Inferior parietal cortex (tissue), 1 donor: ENCODE measurements around the gene RAB3C.
"Not testable (repeated sequence)": the region's sequence is repeated elsewhere in the genome, so short reads cannot be mapped to it uniquely, and the experiment has no call there.

Experiments
- DNase-seq: peaks from one replicate; pipeline ENCODE4 v3.0.0-alpha.2; 2016; ENCODE audit errors: extremely low spot score

Gene RAB3C, protein sequence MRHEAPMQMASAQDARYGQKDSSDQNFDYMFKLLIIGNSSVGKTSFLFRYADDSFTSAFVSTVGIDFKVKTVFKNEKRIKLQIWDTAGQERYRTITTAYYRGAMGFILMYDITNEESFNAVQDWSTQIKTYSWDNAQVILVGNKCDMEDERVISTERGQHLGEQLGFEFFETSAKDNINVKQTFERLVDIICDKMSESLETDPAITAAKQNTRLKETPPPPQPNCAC

DNA sequence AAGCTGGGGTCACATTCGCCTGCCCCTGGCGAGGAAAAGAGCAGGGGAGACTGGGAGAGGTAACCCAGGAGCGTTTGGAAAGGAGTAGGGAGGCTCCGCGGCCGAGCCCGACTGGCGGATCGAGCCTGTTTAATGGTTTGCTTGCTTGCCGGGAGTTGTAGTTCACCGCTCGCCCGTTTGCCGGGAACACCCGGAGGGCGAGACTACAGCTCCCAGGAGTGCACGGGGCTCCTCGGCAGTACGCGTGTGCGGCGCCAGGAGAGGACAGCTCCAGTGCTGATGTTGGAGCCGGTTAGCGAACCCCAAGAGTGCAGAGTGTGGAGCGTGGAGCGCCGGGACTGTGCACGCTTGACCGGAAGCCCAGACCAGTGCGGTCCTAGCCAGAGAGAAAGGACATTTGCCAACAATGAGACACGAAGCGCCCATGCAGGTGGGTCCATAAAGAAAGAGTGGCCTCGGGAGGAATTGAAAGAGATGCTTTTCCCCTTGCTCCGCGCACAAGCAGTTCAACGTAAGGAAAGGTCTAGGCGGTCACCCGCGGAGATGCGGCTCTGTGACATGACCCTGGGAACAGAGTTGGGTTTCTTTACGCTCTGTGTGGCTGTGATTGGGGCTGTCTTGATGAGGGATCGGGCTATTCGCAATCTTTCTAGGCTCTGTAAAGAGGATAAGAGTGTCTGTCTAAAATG, at the start of gene RAB3C:
Gene RAB3C (plus strand): TSS at position 273 of the 689 bp plus-strand sequence. CDS start 134 bp downstream, at position 407.
- DNase-seq: peak; percentile 91

DNA sequence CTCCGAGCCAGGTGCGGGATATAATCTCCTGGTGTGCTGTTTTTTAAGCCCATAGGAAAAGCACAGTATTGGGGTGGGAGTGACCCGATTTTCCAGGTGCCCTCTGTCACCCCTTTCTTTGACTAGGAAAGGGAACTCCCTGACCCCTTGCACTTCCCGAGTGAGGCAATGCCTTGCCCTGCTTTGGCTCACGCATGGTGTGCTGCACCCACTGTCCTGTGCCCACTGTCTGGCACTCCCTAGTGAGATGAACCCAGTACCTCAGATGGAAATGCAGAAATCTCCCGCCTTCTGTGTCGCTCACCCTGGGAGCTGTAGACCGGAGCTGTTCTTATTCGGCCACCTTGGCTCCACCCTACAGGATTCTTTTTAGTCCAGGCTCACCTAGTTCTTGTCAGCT, 40.9 kb upstream of the RAB3C start:
- DNase-seq: not testable (repeated sequence)

DNA sequence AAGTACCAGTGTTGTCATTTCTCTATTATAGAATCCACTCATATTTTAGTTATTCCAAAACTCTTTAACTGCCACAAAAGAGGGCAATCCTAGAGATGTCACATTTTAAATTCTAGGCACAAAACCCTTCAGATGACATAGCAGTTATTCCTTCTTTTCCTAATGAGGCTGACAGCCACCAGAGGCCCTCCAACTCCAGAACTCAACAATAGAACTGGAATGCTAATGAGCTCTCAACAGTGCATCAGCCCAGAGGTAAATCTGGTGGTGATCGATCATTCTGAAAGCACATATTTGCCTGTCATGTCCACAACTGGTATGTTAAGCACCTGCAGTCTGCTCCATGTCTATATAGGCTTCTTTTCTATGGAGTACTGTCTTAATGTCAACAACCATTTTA, 40.2 kb upstream of the RAB3C start:
- DNase-seq: no peak

DNA sequence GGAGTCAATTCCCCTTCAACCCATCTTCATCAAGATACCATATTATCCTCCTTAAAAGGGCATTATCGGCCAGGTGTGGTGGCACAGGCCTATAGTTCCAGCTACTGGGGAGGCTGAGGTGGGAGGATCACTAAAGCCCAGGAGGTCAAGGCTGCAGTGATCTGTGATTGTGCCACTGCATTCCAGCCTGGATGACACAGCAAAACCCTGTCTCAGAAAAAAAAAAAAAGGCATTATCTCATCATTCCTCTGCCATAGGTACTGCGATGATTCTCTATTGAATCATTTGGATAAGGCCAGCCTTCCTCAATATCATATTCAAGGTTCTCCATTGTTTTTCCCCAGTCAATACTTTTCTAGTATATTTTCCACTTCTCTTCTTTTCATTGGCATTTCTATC, 39.2 kb upstream of the RAB3C start:
- DNase-seq: no peak

DNA sequence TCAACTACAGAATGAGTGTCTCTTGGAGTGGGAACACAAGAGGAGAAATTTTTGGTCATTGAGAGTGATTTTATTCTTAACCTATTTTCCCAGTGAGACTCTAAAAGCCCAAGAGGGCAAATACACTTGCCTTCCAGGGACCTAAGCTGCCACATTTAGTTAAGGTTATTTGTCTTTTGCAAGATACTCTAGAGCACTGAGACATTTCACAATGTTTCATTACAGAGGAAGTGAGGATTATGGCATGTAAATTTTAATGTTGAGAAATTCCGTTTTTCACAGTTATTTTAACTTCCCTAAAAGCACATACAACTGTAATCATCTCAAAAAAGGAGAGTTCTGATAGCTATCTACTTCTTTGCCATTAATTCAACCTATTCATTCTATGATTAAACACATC, 38.7 kb upstream of the RAB3C start:
- DNase-seq: no peak

DNA sequence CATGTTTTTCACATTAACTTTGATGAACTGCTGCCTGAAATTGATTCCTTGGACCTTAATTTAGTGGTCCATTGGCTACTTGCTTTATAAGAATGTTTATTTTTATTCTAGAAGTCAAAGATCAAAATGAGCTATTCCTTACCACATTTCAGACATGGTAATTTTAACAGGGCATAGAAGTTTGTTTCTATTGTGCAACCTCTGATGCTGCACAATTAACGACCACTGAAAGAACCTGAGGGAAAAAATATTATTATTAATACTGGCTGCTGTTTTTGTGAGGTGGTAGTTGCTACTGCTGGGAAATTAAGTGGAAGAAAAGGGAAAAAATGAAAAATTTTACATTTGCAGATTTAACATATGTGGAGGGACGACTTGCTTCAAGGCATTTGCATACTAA, 37.9 kb upstream of the RAB3C start:
- no peak for DNase-seq

DNA sequence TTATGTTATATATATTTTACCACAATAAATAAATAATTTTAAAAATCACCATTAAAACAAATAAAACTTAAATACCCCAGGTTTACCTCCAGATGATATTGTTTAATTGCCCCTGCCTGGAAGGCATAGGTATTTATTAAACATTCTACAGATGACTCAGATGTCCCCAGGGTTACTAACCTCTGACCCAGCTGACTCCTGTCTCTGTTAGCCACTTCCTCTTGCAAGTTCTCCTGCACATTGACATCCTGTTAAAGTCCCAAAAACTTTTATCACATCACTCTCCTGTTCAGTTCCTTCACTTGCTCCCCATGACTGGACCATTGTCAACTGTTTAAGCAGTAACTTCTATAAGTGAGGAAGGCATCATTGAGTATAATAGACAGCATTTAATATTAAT, 37.0 kb upstream of the RAB3C start:
- no peak for DNase-seq

DNA sequence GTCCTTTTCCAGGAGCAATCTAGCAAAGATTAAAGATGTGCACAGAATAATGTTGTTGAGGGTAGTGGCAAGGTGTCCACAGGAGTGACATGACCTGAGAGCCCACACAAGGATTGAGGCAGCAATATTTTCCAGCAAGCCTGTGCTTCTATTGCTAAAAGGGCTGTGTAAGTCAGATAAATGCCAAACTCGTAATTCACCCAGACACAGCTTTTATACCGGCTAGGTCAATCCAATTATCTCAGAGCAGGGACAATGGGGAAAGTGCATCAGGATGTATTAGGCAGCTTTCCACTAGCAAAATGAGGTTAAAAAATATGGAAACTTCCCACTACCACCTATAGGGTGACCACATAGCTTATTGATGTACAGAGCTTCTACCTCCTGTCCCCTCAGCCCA, 34.8 kb upstream of the RAB3C start:
- DNase-seq: no peak

DNA sequence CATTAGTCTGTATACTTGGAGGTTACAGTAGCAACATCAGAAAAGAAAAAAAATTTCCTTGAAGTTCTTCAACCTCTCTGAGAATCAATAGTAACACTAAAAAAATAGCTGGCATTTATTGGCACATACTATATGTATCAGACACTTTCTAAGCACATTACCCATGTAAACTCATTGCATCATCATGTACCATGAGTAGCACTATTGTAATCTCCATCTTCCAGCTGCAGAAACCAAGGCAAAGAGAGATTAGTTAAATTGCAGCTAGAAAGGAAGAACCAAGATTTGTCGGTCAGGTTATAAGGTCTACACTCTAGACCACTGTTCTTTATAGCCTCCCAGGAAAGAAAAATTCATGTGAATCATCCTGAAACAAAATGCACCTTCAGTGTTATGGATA, 31.4 kb upstream of the RAB3C start:
- no peak for DNase-seq

DNA sequence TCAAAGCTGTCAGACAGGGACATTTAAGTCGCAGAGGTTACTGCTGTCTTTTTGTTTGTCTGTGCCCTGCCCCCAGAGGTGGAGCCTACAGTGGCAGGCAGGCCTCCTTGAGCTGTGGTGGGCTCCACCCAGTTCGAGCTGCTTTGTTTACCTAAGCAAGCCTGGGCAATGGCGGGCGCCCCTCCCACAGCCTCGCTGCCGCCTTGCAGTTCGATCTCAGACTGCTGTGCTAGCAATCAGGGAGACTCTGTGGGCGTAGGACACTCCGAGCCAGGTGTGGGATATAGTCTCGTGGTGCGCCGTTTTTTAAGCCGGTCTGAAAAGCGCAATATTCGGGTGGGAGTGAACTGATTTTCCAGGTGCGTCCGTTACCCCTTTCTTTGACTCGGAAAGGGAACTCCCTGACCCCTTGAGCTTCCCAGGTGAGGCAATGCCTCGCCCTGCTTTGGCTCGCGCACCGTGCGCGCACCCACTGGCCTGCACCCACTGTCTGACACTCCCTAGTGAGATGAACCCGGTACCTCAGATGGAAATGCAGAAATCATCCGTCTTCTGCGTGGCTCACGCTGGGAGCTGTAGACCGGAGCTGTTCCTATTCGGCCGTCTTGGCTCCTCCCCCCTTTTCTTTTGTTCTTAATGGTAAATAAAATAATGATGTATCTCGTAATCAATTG, 25.1 kb upstream of the RAB3C start:
- DNase-seq: not testable (repeated sequence)

DNA sequence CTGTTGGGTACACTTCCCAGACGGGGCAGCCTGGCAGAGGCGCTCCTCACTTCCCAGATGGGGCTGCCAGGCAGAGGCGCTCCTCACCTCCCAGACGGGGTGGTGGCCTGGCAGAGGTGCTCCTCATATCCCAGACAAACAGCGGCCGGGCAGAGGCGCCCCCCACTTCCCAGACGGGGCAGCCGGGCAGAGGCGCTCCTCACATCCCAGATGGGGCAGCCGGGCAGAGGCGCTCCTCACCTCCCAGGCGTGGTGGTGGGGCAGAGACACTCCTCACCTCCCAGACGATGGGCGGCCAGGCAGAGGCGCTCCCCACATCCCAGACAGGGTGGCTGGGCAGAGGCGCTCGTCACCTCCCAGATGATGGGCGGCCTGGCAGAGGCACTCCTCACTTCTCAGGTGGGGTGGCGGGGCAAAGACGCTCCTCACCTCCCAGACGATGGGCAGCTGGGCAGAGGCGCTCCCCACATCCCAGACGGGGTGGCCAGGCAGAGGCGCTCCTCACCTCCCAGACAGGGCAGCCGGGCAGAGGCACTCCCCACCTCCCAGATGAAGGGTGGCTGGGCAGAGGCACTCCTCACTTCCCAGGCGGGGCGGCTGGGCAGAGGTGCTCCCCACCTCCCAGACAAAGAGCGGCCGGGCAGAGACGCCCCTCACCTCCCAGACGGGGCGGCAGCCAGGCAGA, 19.7 kb upstream of the RAB3C start:
- not testable (repeated sequence) for DNase-seq

DNA sequence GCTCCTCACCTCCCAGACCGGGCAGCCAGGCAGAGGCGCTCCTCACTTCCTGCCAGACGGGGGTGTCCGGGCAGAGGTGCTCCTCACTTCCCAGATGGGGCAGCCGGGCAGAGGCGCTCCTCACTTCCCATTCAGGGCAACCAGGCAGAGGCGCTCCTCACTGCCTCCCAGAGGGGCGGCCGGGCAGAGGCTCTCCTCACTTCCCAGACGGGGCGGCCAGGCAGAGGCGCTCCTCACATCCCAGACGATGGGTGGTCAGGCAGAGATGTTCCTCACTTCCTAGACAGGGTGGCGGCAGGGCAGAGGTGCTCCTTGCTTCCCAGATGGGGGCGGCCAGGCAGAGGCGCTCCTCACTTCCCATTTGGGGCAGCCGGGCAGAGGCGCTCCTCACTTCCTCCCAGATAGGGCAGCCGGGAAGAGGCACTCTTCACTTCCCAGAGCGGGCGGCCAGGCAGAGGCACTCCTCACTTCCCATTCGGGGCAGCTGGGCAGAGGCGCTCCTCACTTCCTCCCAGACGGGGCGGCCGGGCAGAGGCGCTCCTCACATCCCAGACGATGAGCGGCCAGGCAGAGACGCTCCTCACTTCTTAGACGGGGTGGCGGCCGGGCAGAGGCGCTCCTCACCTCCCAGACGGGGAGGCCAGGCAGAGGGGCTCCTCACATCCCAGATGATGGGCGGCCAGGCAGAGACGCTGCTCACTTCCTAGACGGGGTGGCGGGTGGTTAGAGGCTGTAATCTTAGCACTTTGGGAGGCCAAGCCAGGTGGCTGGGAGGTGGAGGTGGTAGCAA, 18.6 kb upstream of the RAB3C start:
- not testable (repeated sequence) for DNase-seq

DNA sequence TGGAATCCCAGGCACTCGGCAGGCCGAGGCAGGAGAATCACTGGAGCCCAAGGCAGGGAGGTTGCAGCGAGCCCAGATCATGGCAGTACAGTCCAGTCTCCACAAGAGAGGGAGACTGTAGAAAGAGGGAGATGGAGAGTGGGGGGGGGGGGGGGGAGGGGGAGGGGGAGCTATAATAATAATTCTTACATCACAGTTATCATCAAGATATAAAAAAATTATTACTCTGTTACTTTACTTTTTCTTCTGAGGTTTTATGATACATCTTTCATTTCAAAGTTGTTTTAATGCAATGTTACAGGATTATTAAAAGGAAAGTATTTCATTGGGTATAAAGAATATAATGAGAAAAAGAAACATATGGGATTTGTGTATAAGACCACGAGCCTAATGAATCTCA, 17.8 kb upstream of the RAB3C start:
- DNase-seq: no peak

DNA sequence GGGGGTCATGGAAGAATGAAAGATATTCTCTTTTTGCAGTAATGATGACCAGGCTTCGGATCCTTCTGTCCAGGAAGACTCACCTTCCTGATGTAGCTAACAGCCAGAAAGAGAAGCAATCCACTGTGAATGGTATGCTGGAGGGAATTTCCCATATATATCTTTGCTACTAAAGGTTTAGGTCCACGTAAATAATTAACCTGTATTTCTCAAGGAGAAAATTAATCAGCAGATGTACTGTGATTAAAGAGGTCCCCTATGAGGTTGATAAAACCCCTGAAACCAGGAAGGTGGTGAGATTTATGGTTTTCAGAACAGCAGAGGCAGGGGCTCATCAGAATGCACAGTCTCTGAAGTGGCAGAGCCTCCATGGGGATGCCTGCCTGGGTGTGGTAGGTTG, 11.4 kb upstream of the RAB3C start:
- DNase-seq: no peak

DNA sequence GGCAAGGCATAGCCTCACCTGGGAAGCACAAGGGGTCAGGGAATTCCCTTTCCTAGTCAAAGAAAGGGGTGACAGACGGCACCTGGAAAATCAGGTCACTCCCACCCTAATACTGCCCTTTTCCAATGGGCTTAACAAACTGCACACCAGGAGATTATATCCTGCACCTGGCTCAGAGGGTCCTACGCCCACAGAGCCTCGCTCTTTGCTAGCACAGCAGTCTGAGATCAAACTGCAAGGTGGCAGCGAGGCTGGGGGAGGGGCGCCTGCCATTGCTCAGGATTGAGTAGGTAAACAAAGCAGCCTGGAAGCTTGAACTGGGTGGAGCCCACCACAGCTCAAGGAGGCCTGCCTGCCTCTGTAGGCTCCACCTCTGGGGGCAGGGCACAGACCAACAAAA, 9.9 kb upstream of the RAB3C start:
- DNase-seq: not testable (repeated sequence)

DNA sequence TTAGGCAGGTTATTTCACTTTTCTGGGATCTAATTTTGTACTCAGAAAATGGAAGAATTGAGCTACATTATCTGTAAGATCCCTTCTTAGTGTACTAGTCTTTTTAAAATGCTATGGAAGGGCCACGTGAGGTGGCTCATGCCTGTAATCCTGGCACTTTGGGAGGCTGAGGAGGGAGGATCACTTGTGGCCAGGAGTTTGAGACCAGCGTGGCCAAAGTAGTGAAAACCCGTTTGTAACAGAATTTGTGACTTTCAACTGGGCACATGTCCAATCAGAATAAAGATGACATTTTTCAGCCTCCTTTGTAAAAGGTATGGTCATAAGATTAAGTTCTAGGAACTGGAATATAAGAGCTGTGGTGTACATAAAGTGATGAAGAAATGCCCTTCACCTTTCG, 3.1 kb upstream of the RAB3C start:
- DNase-seq: no peak

DNA sequence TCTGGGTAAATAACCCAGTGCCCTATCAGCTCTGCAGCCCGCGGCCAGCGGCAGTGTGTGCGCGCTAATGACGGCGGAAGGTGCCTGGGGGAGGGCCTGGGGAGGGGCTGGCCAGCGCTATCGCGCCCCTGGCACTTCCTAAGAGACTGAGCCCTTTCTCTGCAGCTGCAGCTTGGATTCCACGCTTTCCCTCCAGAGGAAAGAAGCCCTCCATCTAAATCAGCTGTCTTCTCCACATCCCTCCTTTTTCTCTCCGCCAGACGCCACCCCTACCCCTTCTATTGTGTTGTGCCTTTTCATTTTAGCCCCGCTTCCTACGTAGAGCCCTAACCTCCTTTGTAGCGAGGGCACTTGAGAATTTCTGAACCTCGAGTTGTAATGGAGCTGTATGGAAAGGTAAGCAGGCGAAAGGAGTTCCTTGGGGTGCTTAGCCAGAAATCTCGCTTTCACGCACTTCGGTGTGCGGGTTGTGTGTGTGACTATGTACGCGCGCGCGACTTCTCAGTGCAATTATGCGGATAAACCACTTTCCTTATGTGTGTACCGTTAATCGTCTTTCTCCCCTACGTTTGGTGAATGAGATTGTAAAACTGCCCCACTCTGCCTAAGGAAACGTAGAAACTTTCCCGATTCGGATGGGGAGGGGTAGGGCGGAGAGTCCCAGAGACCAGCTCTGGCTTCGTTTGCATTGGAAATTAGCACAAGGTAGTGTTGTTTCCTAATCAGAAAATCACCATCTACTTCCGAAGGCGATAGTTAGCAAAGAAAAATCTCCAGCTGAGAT, 664 bp upstream of the RAB3C start:
- peak; percentile 6 for DNase-seq

DNA sequence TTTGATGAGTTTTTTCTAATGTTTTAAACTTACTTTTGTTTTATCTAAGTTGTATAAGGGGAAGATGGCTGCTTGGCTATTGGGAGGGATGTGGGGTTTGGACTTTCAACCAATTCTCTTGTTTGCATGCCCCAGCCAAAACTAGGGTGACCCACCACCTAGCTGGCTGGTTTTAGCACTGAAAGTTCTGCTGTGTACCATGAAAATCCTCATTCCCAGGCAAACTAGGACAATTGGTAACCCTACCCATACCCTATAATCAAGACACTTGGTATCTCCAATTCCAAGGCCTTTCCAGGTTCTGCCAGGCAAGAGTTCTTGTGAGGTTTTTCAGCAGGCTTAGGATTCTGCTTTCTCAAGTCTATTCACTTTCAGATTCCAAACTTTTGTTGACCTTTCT, 13.1 kb downstream of the RAB3C start:
- no peak for DNase-seq

DNA sequence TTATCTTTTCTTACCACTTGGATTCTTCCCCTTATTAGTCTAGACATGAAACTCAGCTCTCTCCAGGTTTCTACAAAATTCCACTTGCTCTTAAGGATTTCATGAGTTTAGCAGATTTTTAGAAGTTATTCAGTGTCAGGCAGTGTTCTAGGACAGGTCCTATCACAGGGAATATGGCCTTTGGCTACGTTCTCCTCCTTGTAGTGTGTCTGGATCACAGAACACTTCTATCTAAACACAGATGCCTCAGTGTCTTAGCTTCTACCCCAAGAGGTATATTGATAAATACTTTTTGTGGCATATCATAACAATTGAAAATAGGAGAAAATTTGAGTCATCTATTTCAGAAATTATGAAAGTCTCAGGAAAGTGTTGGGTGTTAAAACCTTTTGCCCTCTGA, 15.6 kb downstream of the RAB3C start:
- DNase-seq: no peak

DNA sequence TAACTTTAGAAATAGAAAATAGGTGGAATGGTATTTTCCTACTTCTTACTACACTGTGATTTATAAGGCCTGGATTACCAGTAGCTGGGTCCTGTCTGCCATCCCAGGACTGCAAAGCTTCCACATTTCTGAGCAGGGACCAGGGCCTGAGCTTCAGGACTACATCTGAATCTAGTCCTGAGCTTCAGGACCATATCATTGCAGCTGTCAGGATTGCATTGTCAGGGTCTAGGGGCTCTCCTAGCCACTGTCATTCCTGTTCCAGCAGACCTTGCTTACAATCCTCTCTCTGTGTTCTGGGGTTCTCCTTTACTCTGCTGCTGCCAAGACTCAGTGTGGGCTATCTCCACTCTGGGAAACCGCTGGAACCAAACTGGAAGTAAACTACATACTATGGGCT, 16.3 kb downstream of the RAB3C start:
- DNase-seq: no peak

DNA sequence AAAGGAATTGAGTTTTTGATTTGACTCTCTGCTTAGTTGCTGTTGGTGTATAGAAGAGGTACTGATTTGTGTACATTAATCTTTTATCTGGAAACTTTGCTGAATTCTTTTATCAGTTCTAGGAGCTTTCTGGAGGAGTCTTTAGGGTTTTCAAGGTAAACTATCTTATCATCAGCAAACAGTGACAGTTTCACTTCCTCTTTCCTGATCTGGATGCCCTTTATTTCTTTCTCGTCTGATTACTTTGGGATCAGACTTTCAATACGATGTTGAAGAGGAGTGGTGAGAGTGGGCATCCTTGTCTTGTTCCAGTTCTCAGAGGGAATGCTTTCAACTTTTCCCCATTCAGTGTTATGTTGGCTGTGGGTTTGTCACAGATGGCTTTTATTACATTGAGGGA, 17.7 kb downstream of the RAB3C start:
- not testable (repeated sequence) for DNase-seq
